Esophagus muscularis mucosa (tissue), 3 donors: ENCODE results near the gene PLB1.

Source experiments
- EP300 ChIP-seq: sonication (generic); formaldehyde crosslinking; IDR thresholded peaks from one replicate; pipeline ENCODE4 v1.6.1; 2017; ENCODE audit warnings: antibody characterized with exemption
- TF ChIP-seq, protein P1 (sequence below), 3 experiments: fragments of 200-600 bp in 2 of 3; fragments of 450-650 bp in 1 of 3; sonication (generic) in 2 of 3; IDR thresholded peaks; one replicate each; pipeline ENCODE4 v1.5.1; 2017 to 2019; ENCODE audit warnings: antibody characterized with exemption in 3 of 3, mild to moderate bottlenecking in 2 of 3, moderate library complexity in 1 of 3

DNA sequence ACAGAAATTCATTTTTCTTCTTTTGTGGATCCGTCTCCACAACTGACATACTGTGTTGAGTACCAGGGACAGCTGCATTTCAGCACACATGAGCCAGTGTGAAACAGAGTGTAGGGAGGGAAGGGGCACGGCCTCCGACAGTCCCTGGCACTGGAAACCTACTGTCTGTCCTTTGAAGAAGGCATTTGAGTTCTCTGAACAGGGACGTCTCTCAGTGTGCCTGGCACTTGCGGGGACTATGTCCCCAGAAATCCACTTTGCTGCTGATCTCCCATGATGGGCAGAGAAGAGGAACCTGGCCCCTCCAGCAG, 48.1 kb downstream of the PLB1 start:
- TF ChIP-seq EP300, result no peak
- TF ChIP-seq, protein P1, sequence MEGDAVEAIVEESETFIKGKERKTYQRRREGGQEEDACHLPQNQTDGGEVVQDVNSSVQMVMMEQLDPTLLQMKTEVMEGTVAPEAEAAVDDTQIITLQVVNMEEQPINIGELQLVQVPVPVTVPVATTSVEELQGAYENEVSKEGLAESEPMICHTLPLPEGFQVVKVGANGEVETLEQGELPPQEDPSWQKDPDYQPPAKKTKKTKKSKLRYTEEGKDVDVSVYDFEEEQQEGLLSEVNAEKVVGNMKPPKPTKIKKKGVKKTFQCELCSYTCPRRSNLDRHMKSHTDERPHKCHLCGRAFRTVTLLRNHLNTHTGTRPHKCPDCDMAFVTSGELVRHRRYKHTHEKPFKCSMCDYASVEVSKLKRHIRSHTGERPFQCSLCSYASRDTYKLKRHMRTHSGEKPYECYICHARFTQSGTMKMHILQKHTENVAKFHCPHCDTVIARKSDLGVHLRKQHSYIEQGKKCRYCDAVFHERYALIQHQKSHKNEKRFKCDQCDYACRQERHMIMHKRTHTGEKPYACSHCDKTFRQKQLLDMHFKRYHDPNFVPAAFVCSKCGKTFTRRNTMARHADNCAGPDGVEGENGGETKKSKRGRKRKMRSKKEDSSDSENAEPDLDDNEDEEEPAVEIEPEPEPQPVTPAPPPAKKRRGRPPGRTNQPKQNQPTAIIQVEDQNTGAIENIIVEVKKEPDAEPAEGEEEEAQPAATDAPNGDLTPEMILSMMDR (IDR thresholded peaks at IDR 0.05), result no peak
